Subcutaneous abdominal adipose tissue (tissue), 5 donors: ENCODE results near the gene NUP210.

Source experiments
- H3K27ac ChIP-seq: one replicate; pipeline ENCODE4 v1.7.0; 2013; ENCODE audit warnings: low read depth, mild to moderate bottlenecking, inconsistent platforms, low read length, moderate library complexity
- H3K27me3 ChIP-seq, 5 donors: one replicate each; pipeline ENCODE4 v1.7.0; 2013; ENCODE audit warnings: low read length in 5 of 5, inconsistent platforms in 1 of 5; ENCODE audit not compliant: control insufficient read depth in 5 of 5, insufficient read depth in 4 of 5
- H3K36me3 ChIP-seq, 5 donors: one replicate each; pipeline ENCODE4 v1.7.0; 2013; ENCODE audit warnings: low read length in 5 of 5; ENCODE audit not compliant: control insufficient read depth in 5 of 5, insufficient read depth in 5 of 5
- H3K4me1 ChIP-seq, 5 donors: one replicate each; pipeline ENCODE4 v1.7.0; 2013; ENCODE audit warnings: low read length in 5 of 5, mild to moderate bottlenecking in 3 of 5, moderate library complexity in 1 of 5; ENCODE audit not compliant: control insufficient read depth in 5 of 5, insufficient read depth in 5 of 5
- H3K4me3 ChIP-seq, 5 donors: one replicate each; pipeline ENCODE4 v1.7.0; 2013; ENCODE audit warnings: low read length in 5 of 5, low read depth in 1 of 5
- H3K9ac ChIP-seq, 5 donors: one replicate each; pipeline ENCODE4 v1.7.0; 2013; ENCODE audit warnings: low read length in 5 of 5, mild to moderate bottlenecking in 4 of 5, moderate library complexity in 3 of 5
- H3K9me3 ChIP-seq, 5 donors: one replicate each; pipeline ENCODE4 v1.7.0; 2013; ENCODE audit warnings: low read length in 5 of 5; ENCODE audit not compliant: control insufficient read depth in 5 of 5
- donor health status: healthy.
- donor health status: healthy.
- donor health status: healthy.
- donor health status: healthy.
- donor health status: healthy.

Gene NUP210

DNA sequence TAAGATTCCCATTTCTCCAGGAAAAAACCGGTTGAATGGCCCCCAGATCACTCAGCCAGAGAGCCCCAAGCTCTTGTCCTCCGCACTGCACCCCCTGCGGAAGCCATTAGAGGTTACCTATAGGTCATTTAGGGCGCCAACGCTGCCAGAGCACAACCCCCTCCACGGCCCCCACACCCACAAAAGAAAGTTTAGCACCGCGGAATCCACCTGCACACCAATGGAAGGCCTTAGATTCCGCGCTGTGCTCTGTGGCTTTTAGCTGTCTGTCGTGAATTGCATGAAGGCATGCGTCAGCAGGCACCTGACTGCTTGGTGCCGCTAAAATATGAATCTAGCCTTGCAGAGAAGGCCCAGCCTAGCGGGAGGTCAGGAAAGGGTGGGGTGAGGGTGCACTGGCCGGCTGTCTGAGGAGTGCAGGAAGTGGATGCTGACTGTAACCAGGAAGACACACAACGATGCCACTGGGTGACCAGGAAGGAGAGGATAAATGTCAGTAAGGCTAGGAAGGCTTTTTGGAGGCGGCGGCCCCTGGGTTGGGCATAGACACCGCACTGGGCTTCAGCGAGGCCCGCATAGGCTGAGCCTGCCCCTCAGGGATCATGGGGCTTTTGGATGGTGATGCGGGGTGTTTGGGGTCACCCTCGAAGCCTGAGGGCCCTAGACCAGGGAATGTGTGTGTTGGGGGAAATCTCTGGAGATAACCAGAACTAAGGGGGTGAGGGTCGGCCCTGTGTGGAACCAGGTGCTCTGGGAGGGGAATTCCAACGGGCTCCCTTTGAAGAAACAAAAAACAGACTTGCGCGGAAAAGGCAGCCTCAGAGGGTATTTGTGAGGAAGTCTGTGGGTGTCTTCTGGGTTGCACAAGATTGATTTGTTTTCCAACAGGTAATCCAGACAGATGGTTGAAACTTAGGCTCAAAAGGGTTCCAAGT lies 976 bp upstream of the NUP210 start:
- no peak overlapping the region for H3K27ac ChIP-seq
- peaks cover 14 to 30% (median 14%) of the 10 kb centered on the region in 5 donors for H3K27me3 ChIP-seq
- peaks cover 0 to 6% (median 0%) of the 10 kb centered on the region in 5 donors for H3K9me3 ChIP-seq
- H3K4me1 ChIP-seq = peaks cover 0 to 15% (median 11%) of the 10 kb centered on the region in 5 donors
- peak overlapping the region in 1 of 5 donors; percentile 46 for H3K4me3 ChIP-seq
- H3K9ac ChIP-seq = no peak overlapping the region
- H3K36me3 ChIP-seq = no peaks in the 10 kb centered on the region

GRCh38 chr3:13419505-13420044 lies 547 bp downstream of the NUP210 start:
- Histone ChIP-seq H3K4me3 (peak overlapping the region in 4 of 5 donors; percentile 22 to 61 (median 54)), H3K27ac (no peak overlapping the region), H3K9me3 (no peaks in the 10 kb centered on the region), H3K4me1 (peaks cover 0 to 15% (median 11%) of the 10 kb centered on the region in 5 donors), H3K9ac (peak overlapping the region in 1 of 5 donors; percentile 23), H3K36me3 (no peaks in the 10 kb centered on the region), H3K27me3 (peaks cover 14 to 32% (median 14%) of the 10 kb centered on the region in 5 donors)

- Histone ChIP-seq H3K9me3 (no peaks in the 10 kb centered on the region), H3K36me3 (no peaks in the 10 kb centered on the region), H3K4me1 (peaks cover 0 to 15% (median 11%) of the 10 kb centered on the region in 5 donors), H3K27ac (no peak overlapping the region), H3K9ac (no peak overlapping the region), H3K27me3 (peaks cover 14 to 32% (median 14%) of the 10 kb centered on the region in 5 donors), H3K4me3 (no peak overlapping the region)
Measured at GRCh38 chr3:13417166-13417947, 2.8 kb downstream of the NUP210 start.

GRCh38 chr3:13415997-13416793 lies 3.9 kb downstream of the NUP210 start:
- Histone ChIP-seq H3K27ac (no peak overlapping the region), H3K9me3 (no peaks in the 10 kb centered on the region), H3K4me3 (no peak overlapping the region), H3K4me1 (peaks cover 0 to 15% (median 11%) of the 10 kb centered on the region in 5 donors), H3K36me3 (no peaks in the 10 kb centered on the region), H3K9ac (no peak overlapping the region), H3K27me3 (peaks cover 12 to 31% (median 14%) of the 10 kb centered on the region in 5 donors)

DNA sequence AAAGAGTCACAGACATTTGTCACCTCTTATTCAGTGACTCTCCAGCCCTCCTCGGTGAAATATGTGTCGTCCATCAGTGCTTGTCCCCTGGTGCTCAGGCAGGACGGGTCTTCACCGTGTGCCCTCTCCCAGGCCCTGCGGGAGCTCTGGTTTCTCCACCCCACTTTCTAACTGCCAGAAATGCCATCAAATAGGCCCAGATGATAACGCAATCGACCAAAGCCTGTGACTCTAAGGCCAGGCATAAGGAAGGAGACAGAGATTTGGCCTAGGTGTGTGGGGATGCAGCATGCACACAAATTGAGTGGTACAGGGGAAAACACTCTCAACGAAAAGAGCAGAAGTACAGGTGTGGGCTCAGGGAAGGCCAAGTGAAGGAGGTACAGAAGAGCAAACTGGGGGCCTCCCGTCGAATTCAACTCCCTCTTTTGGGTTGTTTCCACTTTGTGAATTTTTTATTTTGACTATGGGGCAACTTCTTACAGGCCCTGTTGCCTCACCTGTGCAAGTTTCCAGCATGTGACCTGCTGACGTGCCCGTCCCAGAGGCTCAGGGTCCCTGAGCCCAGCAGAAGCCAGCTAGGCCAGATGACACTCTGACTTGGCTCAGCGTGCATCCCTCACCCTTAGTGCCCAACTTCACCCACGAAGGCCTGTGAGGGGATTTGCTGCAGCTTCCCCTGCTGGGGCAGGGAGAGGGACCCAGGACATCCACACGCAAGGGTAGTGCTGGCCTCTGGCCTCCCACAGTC lies 4.7 kb downstream of the NUP210 start:
- H3K4me1 ChIP-seq = peaks cover 0 to 13% (median 10%) of the 10 kb centered on the region in 5 donors

GRCh38 chr3:13414040-13414729 lies 5.9 kb downstream of the NUP210 start:
- Histone ChIP-seq H3K9me3 (peaks cover 0 to 4% (median under 1%) of the 10 kb centered on the region in 5 donors), H3K36me3 (no peaks in the 10 kb centered on the region), H3K4me3 (no peak overlapping the region), H3K27me3 (peaks cover 2 to 20% (median 4%) of the 10 kb centered on the region in 5 donors), H3K9ac (no peak overlapping the region), H3K27ac (no peak overlapping the region), H3K4me1 (peaks cover 0 to 7% (median 3%) of the 10 kb centered on the region in 5 donors)

More for the DNA sequence above, 4.7 kb downstream of the NUP210 start:
- Histone ChIP-seq H3K27me3 (peaks cover 5 to 23% (median 9%) of the 10 kb centered on the region in 5 donors), H3K36me3 (no peaks in the 10 kb centered on the region), H3K9me3 (no peaks in the 10 kb centered on the region), H3K4me3 (no peak overlapping the region), H3K9ac (no peak overlapping the region), H3K27ac (no peak overlapping the region)

GRCh38 chr3:13411186-13411860 lies 8.8 kb downstream of the NUP210 start:
- Histone ChIP-seq H3K9ac (no peak overlapping the region), H3K4me1 (peaks cover 0 to 4% (median 0%) of the 10 kb centered on the region in 5 donors), H3K9me3 (peaks cover 13 to 24% (median 15%) of the 10 kb centered on the region in 5 donors), H3K36me3 (no peaks in the 10 kb centered on the region), H3K27ac (no peak overlapping the region), H3K4me3 (no peak overlapping the region), H3K27me3 (peaks cover 0 to 5% (median 0%) of the 10 kb centered on the region in 5 donors)

DNA sequence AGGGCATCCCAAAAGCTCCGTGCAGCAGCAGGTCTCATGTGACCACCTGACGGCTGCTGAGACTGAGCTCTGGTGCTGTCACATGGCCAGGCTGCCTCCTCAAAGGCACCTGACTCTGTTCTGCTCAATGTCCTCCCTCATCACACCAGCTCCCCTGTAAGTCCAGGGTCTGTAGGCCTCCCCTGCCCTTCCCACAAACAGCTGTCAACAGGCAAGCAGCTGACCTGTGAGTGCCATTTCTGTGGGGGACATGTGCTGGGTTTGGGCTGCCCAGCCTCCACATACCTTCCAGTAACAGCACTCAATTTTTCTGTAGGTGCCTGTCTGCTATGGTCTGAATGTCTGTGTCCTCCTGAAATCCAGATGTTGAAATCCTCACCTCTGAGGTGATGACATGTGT lies 11.2 kb downstream of the NUP210 start:
- no peaks in the 10 kb centered on the region for H3K4me1 ChIP-seq
- H3K9ac ChIP-seq = no peak overlapping the region
- H3K27ac ChIP-seq = no peak overlapping the region
- H3K4me3 ChIP-seq = no peak overlapping the region
- H3K9me3 ChIP-seq = peaks cover 13 to 24% (median 15%) of the 10 kb centered on the region in 5 donors
- H3K36me3 ChIP-seq = no peaks in the 10 kb centered on the region
- no peaks in the 10 kb centered on the region for H3K27me3 ChIP-seq
